H7 (cell line): ENCODE data around the gene GUSB. TPM values are rescaled to one million over a fixed set of nuclear protein-coding genes. Genes with fewer than 3 reads are reported as not detected.

Experiments
- DNase-seq: peaks from one replicate; pipeline ENCODE4 v3.0.0; 2012
- H3K27me3 ChIP-seq: 2 replicates; pipeline ENCODE4 v1.6.0; 2011; ENCODE audit warnings: mild to moderate bottlenecking, low read length; ENCODE audit not compliant: control insufficient read depth, insufficient read depth
- H3K36me3 ChIP-seq: replicated peaks from 2 replicates; pipeline ENCODE4 v1.5.1; 2011; ENCODE audit warnings: low read length; ENCODE audit not compliant: control insufficient read depth, insufficient read depth
- H3K4me3 ChIP-seq: 2 replicates; pipeline ENCODE4 v1.5.1; 2011; ENCODE audit warnings: low read depth, mild to moderate bottlenecking, control low read depth, low read length, moderate library complexity; ENCODE audit not compliant: insufficient read depth
- total RNA-seq: library from RNA; depleted of rRNA; stranded (reverse); fragments of >200 nt; shearing (Covaris generic); gene quantifications from 2 replicates; pipeline ENCODE4 v1.2.3, GENCODE V29; 2014; rRNA removed

The GUSB gene
- total RNA-seq, 1 experiment from 2014 or later, result 33.1 TPM

- no peaks in the 10 kb centered on the region for H3K36me3 ChIP-seq
- no peak for DNase-seq
- H3K27me3 ChIP-seq, result no peaks in the 10 kb centered on the region
- no peak overlapping the region for H3K4me3 ChIP-seq
Measured at GRCh38 chr7:65927489-65928448, 54.2 kb downstream of the GUSB start.

- no peak for DNase-seq
- no peaks in the 10 kb centered on the region for H3K27me3 ChIP-seq
- H3K4me3 ChIP-seq, result no peak overlapping the region
Measured at GRCh38 chr7:65926588-65926987, 55.4 kb downstream of the GUSB start.

GRCh38 chr7:65925040-65925439, 57.0 kb downstream of the GUSB start:
- H3K27me3 ChIP-seq, result no peaks in the 10 kb centered on the region
- no peaks in the 10 kb centered on the region for H3K36me3 ChIP-seq
- no peak for DNase-seq
- no peak overlapping the region for H3K4me3 ChIP-seq

More at GRCh38 chr7:65926588-65926987, 55.4 kb downstream of the GUSB start:
- no peaks in the 10 kb centered on the region for H3K36me3 ChIP-seq

- no peak for DNase-seq
- H3K4me3 ChIP-seq, result no peak overlapping the region
- no peaks in the 10 kb centered on the region for H3K27me3 ChIP-seq
- no peaks in the 10 kb centered on the region for H3K36me3 ChIP-seq
Measured at GRCh38 chr7:65924193-65924592, 57.8 kb downstream of the GUSB start.

- DNase-seq, result no peak
Measured at GRCh38 chr7:65923316-65923715, 58.7 kb downstream of the GUSB start.

GRCh38 chr7:65915921-65916657, 65.9 kb downstream of the GUSB start:
- Histone ChIP-seq H3K4me3 (no peak overlapping the region), H3K36me3 (no peaks in the 10 kb centered on the region), H3K27me3 (no peaks in the 10 kb centered on the region)
- no peak for DNase-seq

More at GRCh38 chr7:65923316-65923715, 58.7 kb downstream of the GUSB start:
- H3K4me3 ChIP-seq, result no peak overlapping the region
- no peaks in the 10 kb centered on the region for H3K36me3 ChIP-seq
- no peaks in the 10 kb centered on the region for H3K27me3 ChIP-seq

- DNase-seq, result no peak
- Histone ChIP-seq H3K27me3 (no peaks in the 10 kb centered on the region), H3K4me3 (no peak overlapping the region), H3K36me3 (no peaks in the 10 kb centered on the region)
Measured at GRCh38 chr7:65912237-65912636, 69.8 kb downstream of the GUSB start.

Other genes with a start within 250 kb of the GUSB start
- gene VKORC1L1, start 109.1 kb downstream of the GUSB start, total RNA-seq, result 13.2 and 14.3 TPM in 2 replicates
- 30.0 and 34.4 TPM in 2 replicates for gene ASL, start 93.6 kb upstream of the GUSB start, total RNA-seq
- 25.8 and 30.5 TPM in 2 replicates for gene CRCP, start 132.6 kb upstream of the GUSB start, total RNA-seq
- gene TPST1, start 223.1 kb upstream of the GUSB start, total RNA-seq, result 20.4 and 24.6 TPM in 2 replicates